H9 (cell line): ENCODE data around the gene SLAMF7. TPM values are rescaled to one million over a fixed set of nuclear protein-coding genes. Genes with fewer than 3 reads are reported as not detected.

Experiments used
- DNase-seq: peaks from one replicate; pipeline ENCODE4 v3.0.0-alpha.2; 2017
- H2AFZ ChIP-seq: one replicate; pipeline ENCODE4 v1.6.1; 2013; ENCODE audit warnings: mild to moderate bottlenecking, low read length, control low read depth, moderate library complexity
- H2AK5ac ChIP-seq: 2 replicates; pipeline ENCODE4 v1.6.1; 2013; ENCODE audit warnings: low read length, control low read depth, mixed read lengths; ENCODE audit not compliant: insufficient read length
- H2BK120ac ChIP-seq: one replicate; pipeline ENCODE4 v1.6.1; 2013; ENCODE audit warnings: low read depth, mild to moderate bottlenecking, low read length, control low read depth, inconsistent platforms; ENCODE audit not compliant: poor library complexity, severe bottlenecking
- H2BK12ac ChIP-seq: 2 replicates; pipeline ENCODE4 v1.6.1; 2013; ENCODE audit warnings: low read length, control low read depth, mixed read lengths, low read depth; ENCODE audit not compliant: insufficient read length
- H2BK15ac ChIP-seq: 2 replicates; pipeline ENCODE4 v1.6.1; 2013; ENCODE audit warnings: low read depth, low read length, control low read depth
- H2BK20ac ChIP-seq: one replicate; pipeline ENCODE4 v1.6.1; 2013; ENCODE audit warnings: low read depth, mild to moderate bottlenecking, low read length, control low read depth, inconsistent platforms; ENCODE audit not compliant: poor library complexity, severe bottlenecking
- H2BK5ac ChIP-seq: 2 replicates; pipeline ENCODE4 v1.6.1; 2013; ENCODE audit warnings: low read length, control low read depth, mixed read lengths; ENCODE audit not compliant: insufficient read length
- H3K14ac ChIP-seq: 2 replicates; pipeline ENCODE4 v1.6.1; 2013; ENCODE audit warnings: low read length, control low read depth; ENCODE audit not compliant: insufficient read depth
- H3K18ac ChIP-seq: 2 replicates; pipeline ENCODE4 v1.6.1; 2013; ENCODE audit warnings: low read depth, mild to moderate bottlenecking, mixed read lengths, low read length, control low read depth; ENCODE audit not compliant: insufficient read length
- H3K23ac ChIP-seq: 2 replicates; pipeline ENCODE4 v1.6.1; 2013; ENCODE audit warnings: low read length, control low read depth, mixed read lengths, low read depth; ENCODE audit not compliant: insufficient read length
- H3K23me2 ChIP-seq: 2 replicates; pipeline ENCODE4 v1.6.1; 2013; ENCODE audit warnings: low read depth, mild to moderate bottlenecking, mixed read lengths, low read length, control low read depth; ENCODE audit not compliant: insufficient read length, poor library complexity, severe bottlenecking
- H3K27ac ChIP-seq: 2 replicates; pipeline ENCODE4 v1.5.1; 2013; ENCODE audit warnings: low read length, control low read depth, mixed read lengths, low read depth; ENCODE audit not compliant: insufficient read length
- H3K27me3 ChIP-seq: 2 replicates; pipeline ENCODE4 v1.6.1; 2013; ENCODE audit warnings: low read length, control low read depth, inconsistent platforms; ENCODE audit not compliant: insufficient read depth
- H3K4ac ChIP-seq: 2 replicates; pipeline ENCODE4 v1.6.1; 2013; ENCODE audit warnings: low read depth, mild to moderate bottlenecking, control low read depth, inconsistent platforms, low read length, moderate library complexity
- H3K4me1 ChIP-seq: 2 replicates; pipeline ENCODE4 v1.6.1; 2013; ENCODE audit warnings: low read length, control low read depth, inconsistent platforms; ENCODE audit not compliant: insufficient read depth
- H3K4me2 ChIP-seq: 2 replicates; pipeline ENCODE4 v1.6.1; 2013; ENCODE audit warnings: low read length, control low read depth, mixed read lengths; ENCODE audit not compliant: insufficient read length, insufficient read depth
- H3K56ac ChIP-seq: 2 replicates; pipeline ENCODE4 v1.6.1; 2013; ENCODE audit warnings: low read depth, mild to moderate bottlenecking, mixed read lengths, low read length, control low read depth; ENCODE audit not compliant: insufficient read length
- H3K79me1 ChIP-seq: 2 replicates; pipeline ENCODE4 v1.6.1; 2013; ENCODE audit warnings: low read depth, mild to moderate bottlenecking, moderate library complexity, low read length, control low read depth, inconsistent platforms; ENCODE audit not compliant: insufficient read depth, poor library complexity, severe bottlenecking
- H3K79me2 ChIP-seq: 2 replicates; pipeline ENCODE4 v1.6.1; 2013; ENCODE audit warnings: low read length, control low read depth, inconsistent platforms; ENCODE audit not compliant: insufficient read depth
- H3K9ac ChIP-seq: 2 replicates; pipeline ENCODE4 v1.6.1; 2013; ENCODE audit warnings: low read length, control low read depth, mixed read lengths; ENCODE audit not compliant: insufficient read length; ENCODE audit errors: extremely low read depth
- H3K9me3 ChIP-seq: one replicate; pipeline ENCODE4 v1.6.1; 2013; ENCODE audit warnings: low read depth, low read length, inconsistent platforms; ENCODE audit not compliant: control insufficient read depth
- H3T11ph ChIP-seq: one replicate; pipeline ENCODE4 v1.6.1; 2013; ENCODE audit warnings: mild to moderate bottlenecking, low read length, control low read depth, inconsistent platforms
- H4K20me1 ChIP-seq: one replicate; pipeline ENCODE4 v1.6.1; 2013; ENCODE audit not compliant: control insufficient read depth, insufficient read length, insufficient read depth
- H4K5ac ChIP-seq: 2 replicates; pipeline ENCODE4 v1.6.1; 2013; ENCODE audit warnings: low read depth, mild to moderate bottlenecking, mixed read lengths, low read length, control low read depth; ENCODE audit not compliant: insufficient read length
- H4K8ac ChIP-seq: replicated peaks from 2 replicates; pipeline ENCODE4 v1.6.1; 2013; ENCODE audit warnings: low read length, control low read depth, mixed read lengths, low read depth; ENCODE audit not compliant: insufficient read length
- H4K91ac ChIP-seq: 2 replicates; pipeline ENCODE4 v1.6.1; 2013; ENCODE audit warnings: low read depth, mild to moderate bottlenecking, moderate library complexity, mixed read lengths, low read length, control low read depth; ENCODE audit not compliant: insufficient read length
- H3K27ac Mint-ChIP-seq, 3 experiments: 2 replicates in 2 of 3; 3 replicates in 1 of 3; pipeline ENCODE4 v1.8.0; 2020 to 2021; ENCODE audit warnings: mixed read lengths in 3 of 3, mild to moderate bottlenecking in 1 of 3, moderate library complexity in 1 of 3
- H3K27me3 Mint-ChIP-seq: 2 replicates; pipeline ENCODE4 v1.8.0; 2021; ENCODE audit warnings: low read depth, mild to moderate bottlenecking, moderate library complexity, mixed read lengths
- H3K36me3 Mint-ChIP-seq, 3 experiments: 2 replicates in 2 of 3; 3 replicates in 1 of 3; pipeline ENCODE4 v1.8.0; 2020 to 2021; ENCODE audit warnings: low read depth in 3 of 3, mixed read lengths in 3 of 3; ENCODE audit not compliant: insufficient read depth in 1 of 3
- H3K4me1 Mint-ChIP-seq, 2 experiments: 2 replicates each; pipeline ENCODE4 v1.8.0; 2020; ENCODE audit warnings: mixed read lengths in 2 of 2
- H3K4me3 Mint-ChIP-seq, 2 experiments: 2 replicates in 1 of 2; 3 replicates in 1 of 2; pipeline ENCODE4 v1.8.0; 2020 to 2021; ENCODE audit warnings: mild to moderate bottlenecking in 2 of 2, mixed read lengths in 2 of 2, moderate library complexity in 1 of 2
- H3K9me3 Mint-ChIP-seq, 2 experiments: 2 replicates in 1 of 2; 3 replicates in 1 of 2; pipeline ENCODE4 v1.8.0; 2020; ENCODE audit warnings: mild to moderate bottlenecking in 2 of 2, mixed read lengths in 2 of 2, moderate library complexity in 1 of 2
- CTCF ChIP-seq: fragments of 200-600 bp; sonication (generic); conservative IDR thresholded peaks from 3 replicates; pipeline ENCODE4 v1.8.0; 2021; ENCODE audit warnings: antibody characterized with exemption, mild to moderate bottlenecking
- WGBS: extraction: QIAGEN DNeasy Blood & Tissue Kit; methylation state at CpG from one replicate; pipeline ENCODE4 v1.1.7; 2013; ENCODE audit warnings: missing lambda C conversion rate, low lambda C conversion rate, mixed read lengths; ENCODE audit not compliant: insufficient read length; ENCODE audit errors: extremely low coverage; 5-methylcytosine and 5-hydroxymethylcytosine counted together
- total RNA-seq: library from RNA; stranded (reverse); gene quantifications from 2 replicates; pipeline ENCODE4 v1.2.1, GENCODE V29; 2021

The SLAMF7 gene
- total RNA-seq, 1 experiment from 2014 or later: not detected

- no peak for TF ChIP-seq CTCF
- Histone ChIP-seq H3K9me3 (no peaks in the 10 kb centered on the region), H3K79me2 (no peaks in the 10 kb centered on the region), H3K79me1 (no peaks in the 10 kb centered on the region), H2BK20ac (peak overlapping the region; percentile 50), H3K56ac (no peak overlapping the region), H3K23me2 (no peaks in the 10 kb centered on the region), H2AFZ (no peak overlapping the region), H4K5ac (no peak overlapping the region), H2BK120ac (no peak overlapping the region), H4K91ac (no peak overlapping the region), H3K27ac (no peak overlapping the region), H4K20me1 (no peaks in the 10 kb centered on the region), H3K4me2 (peak overlapping the region; percentile 6), H2BK15ac (no peak overlapping the region), H4K8ac (no peak overlapping the region), H3K23ac (no peak overlapping the region), H2BK5ac (no peak overlapping the region), H2AK5ac (no peak overlapping the region), H3K18ac (no peak overlapping the region), H3K4me1 (no peaks in the 10 kb centered on the region; the same call in 1 of the 2 replicates), H3K27me3 (no peaks in the 10 kb centered on the region), H3K14ac (no peak overlapping the region), H2BK12ac (no peak overlapping the region), H3K9ac (no peak overlapping the region), H3K4ac (no peak overlapping the region), H3T11ph (no peak overlapping the region)
- Mint-ChIP-seq H3K27ac (no peak overlapping the region), H3K36me3 (no peaks in the 10 kb centered on the region), H3K4me3 (no peak overlapping the region), H3K27me3 (no peaks in the 10 kb centered on the region), H3K9me3 (no peaks in the 10 kb centered on the region), H3K4me1 (peaks cover 13 to 18% of the 10 kb centered on the region in 2 experiments)
- no peak for DNase-seq
- no CpG with 5 or more reads among the region's 3 CpGs for WGBS
Measured at GRCh38 chr1:160726114-160726497, 12.9 kb upstream of the SLAMF7 start.
